ENCODE data around the gene PRDM7.
A peak's percentile ranks its signal among the peaks of the same experiment; 100 is the strongest.
"Not testable (repeated sequence)": the region's sequence is repeated elsewhere in the genome, so short reads cannot be mapped to it uniquely, and the experiment has no call there.

The PRDM7 gene

DNA sequence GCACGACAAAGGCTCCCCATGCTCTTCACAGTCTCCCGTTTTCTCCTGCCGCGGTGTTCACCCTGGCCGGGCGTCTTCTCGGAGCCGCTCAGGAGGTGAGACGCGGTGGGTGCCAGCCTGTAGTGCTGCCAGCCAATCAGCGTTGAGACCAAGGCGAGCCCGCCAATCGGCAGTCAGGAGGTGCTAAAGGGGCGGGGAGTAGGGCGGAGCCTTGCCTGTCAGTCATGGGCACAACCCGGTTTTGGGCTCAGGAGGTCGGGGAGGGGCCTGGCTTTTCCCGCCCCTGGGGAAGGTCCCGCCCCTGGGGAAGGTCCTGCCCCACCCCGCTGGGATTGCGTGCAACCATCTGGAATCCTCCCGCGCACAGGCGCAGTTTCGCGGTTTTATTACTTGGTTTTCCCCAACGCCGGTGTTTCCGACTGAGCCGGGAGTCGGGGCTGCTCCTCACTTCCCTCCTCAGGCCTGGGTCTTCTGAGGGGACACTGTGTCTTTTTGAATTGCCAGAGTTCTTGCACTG is at the start of gene PRDM7:
TSS of gene PRDM7 (minus strand) at position 92 of the 517 bp plus-strand sequence. CDS start 1,421 bp downstream, outside the sequence.
- TF ChIP-seq, protein P1, sequence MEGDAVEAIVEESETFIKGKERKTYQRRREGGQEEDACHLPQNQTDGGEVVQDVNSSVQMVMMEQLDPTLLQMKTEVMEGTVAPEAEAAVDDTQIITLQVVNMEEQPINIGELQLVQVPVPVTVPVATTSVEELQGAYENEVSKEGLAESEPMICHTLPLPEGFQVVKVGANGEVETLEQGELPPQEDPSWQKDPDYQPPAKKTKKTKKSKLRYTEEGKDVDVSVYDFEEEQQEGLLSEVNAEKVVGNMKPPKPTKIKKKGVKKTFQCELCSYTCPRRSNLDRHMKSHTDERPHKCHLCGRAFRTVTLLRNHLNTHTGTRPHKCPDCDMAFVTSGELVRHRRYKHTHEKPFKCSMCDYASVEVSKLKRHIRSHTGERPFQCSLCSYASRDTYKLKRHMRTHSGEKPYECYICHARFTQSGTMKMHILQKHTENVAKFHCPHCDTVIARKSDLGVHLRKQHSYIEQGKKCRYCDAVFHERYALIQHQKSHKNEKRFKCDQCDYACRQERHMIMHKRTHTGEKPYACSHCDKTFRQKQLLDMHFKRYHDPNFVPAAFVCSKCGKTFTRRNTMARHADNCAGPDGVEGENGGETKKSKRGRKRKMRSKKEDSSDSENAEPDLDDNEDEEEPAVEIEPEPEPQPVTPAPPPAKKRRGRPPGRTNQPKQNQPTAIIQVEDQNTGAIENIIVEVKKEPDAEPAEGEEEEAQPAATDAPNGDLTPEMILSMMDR (IDR thresholded peaks at IDR 0.05; ENCODE audit: insufficient read depth, low read depth, low read length, missing control alignments), result no peak
- H3K4me3 ChIP-seq (ENCODE audit: low read depth, low read length), result peak within 1 kb of the TSS; percentile 45
- DNase-seq (ENCODE audit: low read depth), result peak; percentile 94

DNA sequence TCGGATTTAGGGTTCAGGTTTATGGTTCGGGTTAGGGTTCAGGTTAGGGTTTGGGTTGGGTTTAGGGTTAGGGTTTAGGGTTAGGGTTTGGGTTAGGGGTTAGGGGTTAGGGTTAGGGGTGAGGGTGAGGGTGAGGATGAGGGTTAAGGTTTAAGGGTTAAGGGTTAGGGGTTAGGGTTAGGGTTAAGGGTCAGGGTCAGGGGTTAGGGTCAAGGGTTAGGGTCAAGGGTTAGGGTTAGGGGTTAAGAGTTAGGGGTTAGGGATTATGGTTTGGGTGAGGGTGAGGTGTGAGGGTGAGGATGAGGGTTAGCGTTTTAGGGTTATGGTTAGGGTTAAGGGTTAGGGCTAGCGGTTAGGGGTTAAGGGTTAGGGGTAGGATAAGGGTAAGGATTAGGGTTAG is 44.7 kb upstream of the PRDM7 start:
- not testable (repeated sequence) for H3K4me3 ChIP-seq (ENCODE audit: low read depth, low read length); DNase-seq (ENCODE audit: low read depth)

DNA sequence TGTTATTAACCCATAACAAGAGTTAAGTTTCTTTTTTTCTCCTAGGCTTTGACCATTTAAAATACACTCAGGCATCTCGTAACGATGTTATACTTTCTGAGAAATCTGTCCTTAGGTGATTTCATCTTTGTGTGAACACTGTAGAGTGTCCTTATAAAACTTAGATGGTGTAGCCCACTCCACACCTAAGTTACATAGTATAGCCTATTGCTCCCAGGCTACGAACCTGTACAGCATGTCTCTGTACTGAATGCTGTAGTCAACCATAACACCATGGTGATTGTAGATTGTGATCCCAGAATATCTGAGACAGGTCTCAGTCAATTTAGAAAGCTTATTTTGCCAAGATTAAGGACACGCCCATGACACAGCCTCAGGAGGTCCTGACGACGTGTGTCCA is 30.5 kb upstream of the PRDM7 start:
- not testable (repeated sequence) for H3K4me3 ChIP-seq (ENCODE audit: low read depth, low read length); DNase-seq (ENCODE audit: low read depth)

DNA sequence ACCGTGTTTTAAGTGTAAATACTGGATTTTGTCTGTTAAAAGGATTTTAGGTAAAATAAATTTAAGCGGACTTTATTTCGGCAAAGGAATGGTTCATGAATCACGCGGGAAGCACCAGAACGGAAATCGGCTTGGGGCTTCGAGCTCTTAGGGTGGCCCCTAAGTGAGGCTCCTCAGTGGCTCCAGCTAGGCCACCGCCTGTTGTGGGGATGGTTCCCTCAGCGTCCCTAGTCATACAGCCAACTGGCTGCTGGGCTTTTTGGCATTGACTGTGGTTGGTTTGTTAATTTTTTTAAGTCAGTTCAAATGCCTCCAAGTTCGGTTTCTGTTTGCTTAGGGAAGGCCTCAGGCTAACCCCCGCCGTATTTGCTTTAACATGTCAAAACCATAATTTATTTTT is 29.9 kb upstream of the PRDM7 start:
- not testable (repeated sequence) for DNase-seq (ENCODE audit: low read depth); H3K4me3 ChIP-seq (ENCODE audit: low read depth, low read length)

DNA sequence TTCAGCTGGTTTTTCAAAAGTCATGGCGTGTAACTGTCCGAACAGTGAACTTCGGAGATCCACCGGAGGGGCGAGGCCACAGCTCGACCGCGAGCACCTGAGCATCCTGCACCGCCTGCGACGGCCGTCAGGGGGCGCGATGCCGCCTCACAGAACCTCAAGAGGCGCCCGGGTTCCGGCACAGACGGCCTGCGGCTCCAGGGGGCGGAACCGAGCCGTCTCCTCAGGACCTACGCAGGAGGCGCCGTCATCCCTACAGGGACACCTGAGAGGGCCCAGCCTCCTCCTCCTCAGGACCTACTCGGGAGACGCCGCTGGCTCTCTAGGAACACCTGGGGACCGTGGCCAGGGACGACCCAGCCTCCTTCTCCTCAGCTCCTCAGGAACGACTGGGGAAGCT is 29.1 kb upstream of the PRDM7 start:
- H3K4me3 ChIP-seq (ENCODE audit: low read depth, low read length), result not testable (repeated sequence)
- DNase-seq (ENCODE audit: low read depth), result peak; percentile 49
- TF ChIP-seq, protein P1 (IDR thresholded peaks at IDR 0.05; ENCODE audit: insufficient read depth, low read depth, low read length, missing control alignments), result peak; percentile 21

DNA sequence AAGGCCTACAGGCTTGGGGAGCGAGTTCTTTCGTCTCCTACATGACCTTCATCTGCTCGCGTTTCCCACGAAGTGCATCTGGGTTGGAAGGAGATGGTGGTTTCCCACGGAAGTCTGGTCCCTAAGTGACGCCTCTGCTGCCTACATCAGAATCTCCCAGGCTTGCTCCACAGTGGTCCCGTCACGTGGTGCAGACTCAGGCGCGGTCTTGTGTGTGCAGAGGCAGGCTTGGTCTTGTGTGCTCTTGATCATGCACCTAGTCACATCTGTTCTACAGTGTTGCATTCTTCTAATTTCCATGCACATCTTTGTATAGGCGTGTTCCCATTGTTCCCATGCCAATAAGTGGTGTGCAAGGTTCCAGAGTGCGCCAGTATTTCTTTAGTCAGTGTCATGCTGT is 27.6 kb upstream of the PRDM7 start:
- not testable (repeated sequence) for H3K4me3 ChIP-seq (ENCODE audit: low read depth, low read length); DNase-seq (ENCODE audit: low read depth)

DNA sequence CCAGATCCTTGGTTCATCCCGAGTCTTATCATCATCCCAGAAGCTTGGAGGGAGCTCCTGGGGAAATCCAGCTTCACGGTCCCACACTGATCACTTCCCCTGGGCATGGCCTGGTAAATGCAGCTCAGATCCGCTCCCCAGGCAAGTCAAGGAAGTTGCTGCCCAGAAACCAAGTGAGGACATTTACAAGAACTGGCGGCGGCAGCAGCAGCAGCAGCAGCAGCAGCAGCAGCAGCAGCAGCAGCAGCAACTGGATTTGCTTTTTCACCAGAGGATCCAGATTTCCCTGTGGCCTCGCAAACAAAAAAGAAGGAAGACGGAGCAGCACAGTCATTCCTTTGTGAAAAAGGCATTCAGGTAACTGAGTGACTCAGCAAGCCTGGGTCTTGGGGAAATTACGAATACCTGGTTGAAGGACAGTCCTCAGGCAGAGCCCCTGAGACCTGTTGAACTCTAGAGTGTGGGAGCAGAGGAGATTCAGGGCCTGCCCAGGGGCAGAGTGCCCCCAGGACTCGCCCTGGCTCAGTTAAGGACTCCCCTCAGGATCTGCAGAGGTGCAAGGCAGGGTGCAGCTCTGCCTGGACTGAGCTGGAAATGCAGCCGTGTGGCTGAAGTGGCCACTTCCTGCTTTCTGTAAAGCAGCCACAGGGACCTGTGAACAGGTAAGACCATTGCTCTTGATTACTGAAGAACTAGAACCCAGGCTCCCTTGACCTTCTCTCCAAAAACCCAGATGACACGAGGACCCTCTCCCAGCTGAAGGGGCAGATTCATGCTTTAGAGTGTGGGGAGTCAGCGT is 25.2 kb upstream of the PRDM7 start:
- not testable (repeated sequence) for H3K4me3 ChIP-seq (ENCODE audit: low read depth, low read length)

DNA sequence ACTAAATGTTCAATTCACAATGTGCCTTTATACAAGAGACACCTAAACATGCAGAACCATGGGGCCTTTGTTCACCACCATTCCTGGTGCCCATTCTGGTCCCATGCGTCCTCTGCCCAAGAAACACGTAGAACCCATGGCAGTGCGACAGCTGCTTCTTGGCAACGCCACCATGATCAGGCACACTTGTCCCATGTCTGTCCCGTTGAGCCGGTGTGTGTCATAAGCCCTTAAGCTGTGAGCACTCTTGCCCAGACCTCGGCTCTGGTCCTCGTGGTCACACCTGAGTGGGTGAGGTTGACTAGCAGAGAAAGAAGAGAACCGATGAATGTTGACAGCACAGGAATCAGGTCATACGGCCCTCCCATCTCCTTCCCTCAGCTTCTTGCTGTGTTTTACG is 24.2 kb upstream of the PRDM7 start:
- not testable (repeated sequence) for H3K4me3 ChIP-seq (ENCODE audit: low read depth, low read length)

More for the DNA sequence above, 25.2 kb upstream of the PRDM7 start:
- DNase-seq (ENCODE audit: low read depth), result not testable (repeated sequence)

DNA sequence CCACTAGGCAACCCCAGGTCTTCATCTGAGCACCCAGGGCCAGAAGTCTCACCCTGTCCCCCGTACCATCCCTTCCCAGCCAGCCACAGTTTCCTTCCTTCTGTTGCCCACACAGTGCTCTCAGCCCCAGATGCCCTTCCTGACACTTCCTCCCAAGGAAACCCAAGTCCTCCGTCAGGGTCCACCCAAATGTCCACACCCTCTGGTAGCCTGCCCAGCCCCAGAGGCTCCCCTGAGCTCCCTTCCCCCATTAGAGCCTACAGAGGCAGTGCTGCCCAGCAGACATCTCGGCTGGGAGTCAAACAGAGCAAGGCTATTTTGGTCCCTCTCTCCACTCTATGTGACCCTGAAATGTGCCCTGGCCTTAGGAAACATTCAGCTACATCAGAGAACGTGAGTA is 23.7 kb upstream of the PRDM7 start:
- not testable (repeated sequence) for H3K4me3 ChIP-seq (ENCODE audit: low read depth, low read length); DNase-seq (ENCODE audit: low read depth)

More for the DNA sequence above, 24.2 kb upstream of the PRDM7 start:
- not testable (repeated sequence) for DNase-seq (ENCODE audit: low read depth)

DNA sequence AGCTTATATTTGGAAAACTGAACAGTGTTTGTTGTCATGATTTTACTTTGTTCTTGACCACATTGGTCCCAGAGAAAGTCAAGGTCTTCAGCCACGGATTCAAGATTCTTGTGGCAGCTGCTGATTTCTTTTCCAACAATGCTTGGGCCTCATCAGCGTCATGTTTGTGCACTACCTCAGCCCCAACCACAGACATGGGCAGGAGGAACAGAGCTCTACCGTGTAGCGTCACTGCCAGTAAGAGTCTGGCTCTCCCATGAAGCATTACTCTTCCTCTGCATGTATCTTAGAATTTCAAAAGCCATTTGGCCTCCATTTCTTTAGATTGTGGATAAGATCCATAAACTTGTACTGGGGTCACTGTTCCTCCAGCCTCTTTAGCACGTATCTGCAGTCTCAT is 23.1 kb upstream of the PRDM7 start:
- H3K4me3 ChIP-seq (ENCODE audit: low read depth, low read length); DNase-seq (ENCODE audit: low read depth): not testable (repeated sequence)

DNA sequence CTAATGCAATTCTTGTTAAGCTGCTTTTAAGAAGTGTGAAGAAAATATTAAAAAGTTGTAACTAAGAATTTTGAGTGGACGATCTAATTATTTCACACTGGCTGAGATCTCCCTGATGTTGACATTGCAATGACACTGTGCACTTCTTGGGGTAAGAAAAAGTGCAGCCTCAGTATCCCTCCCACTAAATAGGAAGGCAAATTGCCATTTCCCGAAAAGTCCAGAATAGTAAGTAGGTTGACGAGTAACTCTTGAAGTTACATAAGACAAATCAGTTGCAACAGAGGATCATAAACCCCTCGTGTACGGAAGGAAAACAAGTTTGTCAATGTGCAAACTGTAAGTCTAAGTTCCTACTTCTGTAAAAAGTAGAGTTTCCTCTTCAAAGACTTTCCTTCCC is 21.8 kb upstream of the PRDM7 start:
- not testable (repeated sequence) for DNase-seq (ENCODE audit: low read depth); H3K4me3 ChIP-seq (ENCODE audit: low read depth, low read length)

DNA sequence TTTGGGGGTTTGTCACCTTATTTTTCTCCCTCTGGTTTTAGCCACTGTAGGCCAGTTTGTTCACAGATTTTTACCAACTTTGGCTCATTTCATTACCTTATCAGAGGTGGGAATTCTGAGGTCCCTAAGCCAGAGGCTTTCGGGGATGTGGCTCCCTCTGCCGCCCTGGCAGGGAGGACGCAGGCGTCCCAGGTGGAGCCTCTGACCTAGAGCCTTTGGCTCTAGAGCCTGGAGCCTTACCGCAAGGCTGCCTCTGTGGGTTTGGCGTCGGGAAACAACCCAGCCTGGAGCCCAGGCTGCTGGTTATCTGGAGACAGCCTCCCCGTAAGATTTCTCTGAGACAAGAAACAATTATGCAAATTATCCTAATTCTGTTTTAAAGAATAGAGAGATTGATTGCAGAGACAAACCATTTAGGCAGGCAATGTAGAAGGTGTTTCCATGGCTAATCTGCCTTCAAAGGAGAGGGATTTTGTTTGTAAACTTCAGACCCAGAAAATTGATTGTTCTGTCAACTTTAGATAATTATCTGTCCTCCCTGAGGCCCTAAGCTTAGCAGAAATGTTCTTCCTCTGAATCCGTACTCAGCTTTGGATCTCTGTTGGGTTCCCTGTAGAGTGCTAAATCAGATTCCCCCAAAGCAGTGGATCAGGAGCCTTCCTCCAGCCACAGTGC is 20.0 kb upstream of the PRDM7 start:
- not testable (repeated sequence) for H3K4me3 ChIP-seq (ENCODE audit: low read depth, low read length); DNase-seq (ENCODE audit: low read depth)

DNA sequence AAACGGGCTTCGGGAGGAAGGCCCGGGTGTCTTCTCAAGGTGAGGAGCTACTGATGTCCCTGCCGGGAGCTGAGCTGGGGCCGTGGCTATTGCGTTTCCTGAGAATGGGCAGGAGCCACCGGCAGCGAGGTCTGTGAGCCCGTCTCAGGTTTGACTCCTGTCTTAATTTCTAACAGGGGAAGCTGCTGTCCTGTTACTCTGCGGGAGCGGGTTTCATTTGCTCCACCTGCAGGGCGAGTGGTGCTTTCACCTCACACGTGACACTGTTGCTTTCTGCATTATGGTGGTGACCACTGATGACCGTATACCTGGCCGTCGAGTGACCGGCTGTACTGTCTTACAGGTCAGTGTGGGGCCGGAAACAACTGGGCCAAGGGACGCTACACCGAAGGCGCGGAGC is 17.7 kb upstream of the PRDM7 start:
- DNase-seq (ENCODE audit: low read depth); H3K4me3 ChIP-seq (ENCODE audit: low read depth, low read length): not testable (repeated sequence)

DNA sequence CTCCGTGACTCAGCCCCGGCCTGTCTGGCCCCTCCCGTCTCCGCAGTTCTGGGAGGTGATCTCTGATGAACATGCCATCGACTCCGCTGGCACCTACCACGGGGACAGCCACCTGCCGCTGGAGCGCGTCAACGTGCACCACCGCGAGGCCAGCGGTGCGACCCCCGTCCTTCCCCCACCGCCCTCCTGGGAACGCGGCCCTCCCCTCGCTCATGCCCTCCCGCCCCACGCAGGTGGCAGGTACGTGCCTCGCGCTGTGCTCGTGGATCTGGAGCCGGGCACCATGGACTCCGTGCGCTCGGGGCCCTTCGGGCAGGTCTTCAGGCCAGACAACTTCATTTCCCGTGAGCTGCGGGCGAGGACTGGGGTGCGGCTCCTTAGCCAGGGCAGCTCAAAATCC is 17.2 kb upstream of the PRDM7 start:
- not testable (repeated sequence) for H3K4me3 ChIP-seq (ENCODE audit: low read depth, low read length); DNase-seq (ENCODE audit: low read depth)

DNA sequence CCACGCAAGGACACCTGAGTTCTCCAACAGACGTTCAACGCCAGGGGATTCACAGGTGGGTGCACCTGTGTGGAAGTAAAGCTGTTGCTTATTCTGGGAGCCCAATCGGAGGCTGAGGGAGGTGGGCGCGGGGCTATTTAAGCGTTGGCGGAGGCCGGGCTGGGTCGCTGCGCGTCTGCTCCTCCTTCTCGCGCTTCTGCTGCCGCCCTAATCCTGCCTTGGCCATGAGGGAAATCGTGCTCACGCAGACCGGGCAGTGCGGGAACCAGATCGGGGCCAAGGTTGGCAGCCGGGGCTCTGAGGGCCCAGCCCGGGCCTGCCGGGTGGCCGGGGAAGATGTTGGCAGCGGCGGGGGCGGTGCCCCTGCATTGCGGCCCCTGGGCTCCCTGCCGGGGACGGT is 16.7 kb upstream of the PRDM7 start:
- not testable (repeated sequence) for H3K4me3 ChIP-seq (ENCODE audit: low read depth, low read length); DNase-seq (ENCODE audit: low read depth)

DNA sequence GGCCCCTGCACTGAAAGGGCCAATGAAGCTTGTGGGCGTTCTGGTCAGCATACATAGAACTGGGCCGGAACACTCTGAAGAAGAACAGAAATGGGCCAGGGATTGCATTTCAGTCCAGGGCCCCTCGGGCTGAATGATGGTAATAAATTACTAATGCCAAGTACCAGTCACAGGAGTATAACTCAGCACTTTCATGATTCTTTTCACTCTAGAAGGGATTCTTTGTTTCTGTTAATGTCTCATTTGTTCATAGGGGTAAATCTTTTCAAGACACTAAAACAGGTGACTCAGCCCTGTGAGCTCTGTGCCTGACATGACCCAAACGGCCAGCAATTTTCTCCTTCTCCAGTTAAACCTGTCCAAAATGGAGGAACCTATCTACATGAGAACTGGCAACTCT is 15.7 kb upstream of the PRDM7 start:
- not testable (repeated sequence) for DNase-seq (ENCODE audit: low read depth); H3K4me3 ChIP-seq (ENCODE audit: low read depth, low read length)

All from GM12865 (cell line).